ENCODE measurements around the gene MTIF3.

The MTIF3 gene

DNA sequence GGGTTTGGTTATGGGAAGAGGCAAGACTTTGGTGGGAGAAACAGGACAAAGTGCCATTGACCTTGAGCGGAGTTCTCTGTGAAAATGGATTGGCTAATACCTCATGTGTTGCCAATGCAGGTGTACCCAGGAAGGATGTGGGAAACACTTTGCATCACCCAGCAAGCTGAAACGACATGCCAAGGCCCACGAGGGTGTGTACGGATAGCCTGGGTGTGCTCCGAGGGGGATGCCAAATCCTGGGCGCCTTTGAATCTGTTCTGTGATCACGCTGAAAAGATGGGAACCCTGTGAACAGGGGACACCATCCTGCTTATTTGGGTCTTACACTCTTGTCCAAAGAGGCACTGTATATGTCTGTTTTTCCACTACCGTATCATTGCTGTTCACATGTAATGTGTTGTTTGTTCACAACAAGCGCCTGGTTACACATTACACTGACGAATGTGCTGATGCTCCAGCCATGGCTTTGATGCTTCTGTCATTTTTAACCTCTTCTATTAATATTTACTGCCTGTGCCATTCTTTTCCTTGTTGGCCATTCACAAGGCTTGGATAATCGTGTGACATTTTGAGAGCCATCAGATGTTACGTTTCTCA lies 17.7 kb downstream of the MTIF3 start:
- Histone ChIP-seq H3K36me3 (peaks cover 71% of the 10 kb centered on the region), H3K4me3 (ENCODE audit: low read depth, low read length) (no peak overlapping the region)
- no peak for TF ChIP-seq CTCF (IDR thresholded peaks at IDR 0.05; ENCODE audit: low read depth, low read length)

GRCh38 chr13:27432180-27432579 lies 18.2 kb downstream of the MTIF3 start:
- TF ChIP-seq CTCF (IDR thresholded peaks at IDR 0.05; ENCODE audit: low read depth, low read length) = no peak
- H3K36me3 ChIP-seq = peaks cover 76% of the 10 kb centered on the region
- no peaks in the 10 kb centered on the region for H3K9me3 ChIP-seq
- no peak overlapping the region for H3K4me3 ChIP-seq (ENCODE audit: low read depth, low read length)
- H3K4me1 ChIP-seq = no peaks in the 10 kb centered on the region; the same call in 1 of the 2 replicates
- no peaks in the 10 kb centered on the region for H3K27me3 ChIP-seq
- DNase-seq = no peak

More for the DNA sequence above, 17.7 kb downstream of the MTIF3 start:
- DNase-seq = no peak
- H3K9me3 ChIP-seq = no peaks in the 10 kb centered on the region
- no peaks in the 10 kb centered on the region for H3K27me3 ChIP-seq
- no peaks in the 10 kb centered on the region; the same call in 1 of the 2 replicates for H3K4me1 ChIP-seq

DNA sequence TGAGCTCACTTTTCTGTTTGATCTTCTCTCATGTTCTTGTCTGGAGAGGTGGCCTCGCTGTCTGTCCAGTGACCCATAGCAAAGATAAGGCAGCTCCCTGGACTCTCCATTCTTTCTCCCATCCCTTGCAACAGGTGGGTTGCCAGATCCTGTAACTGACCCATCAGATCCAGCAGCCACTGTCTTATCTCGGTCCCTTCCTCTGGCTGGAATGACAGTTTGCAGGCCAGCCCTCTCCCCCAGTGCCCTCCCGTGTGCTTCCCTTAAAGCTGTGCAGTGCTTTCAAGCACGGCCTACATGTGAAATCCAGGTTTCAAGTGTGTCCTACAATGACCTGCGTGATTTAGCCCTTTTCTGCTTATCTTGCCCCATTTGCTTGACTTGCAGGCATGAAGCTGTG lies 22.2 kb downstream of the MTIF3 start:
- Histone ChIP-seq H3K9me3 (peaks cover 7% of the 10 kb centered on the region; the same call in 1 of the 2 replicates), H3K4me3 (ENCODE audit: low read depth, low read length) (no peak overlapping the region), H3K27me3 (no peaks in the 10 kb centered on the region), H3K36me3 (peaks cover 52% of the 10 kb centered on the region), H3K4me1 (peaks cover 8% of the 10 kb centered on the region; the same call in 1 of the 2 replicates)
- no peak for DNase-seq
- TF ChIP-seq CTCF (IDR thresholded peaks at IDR 0.05; ENCODE audit: low read depth, low read length) = no peak

DNA sequence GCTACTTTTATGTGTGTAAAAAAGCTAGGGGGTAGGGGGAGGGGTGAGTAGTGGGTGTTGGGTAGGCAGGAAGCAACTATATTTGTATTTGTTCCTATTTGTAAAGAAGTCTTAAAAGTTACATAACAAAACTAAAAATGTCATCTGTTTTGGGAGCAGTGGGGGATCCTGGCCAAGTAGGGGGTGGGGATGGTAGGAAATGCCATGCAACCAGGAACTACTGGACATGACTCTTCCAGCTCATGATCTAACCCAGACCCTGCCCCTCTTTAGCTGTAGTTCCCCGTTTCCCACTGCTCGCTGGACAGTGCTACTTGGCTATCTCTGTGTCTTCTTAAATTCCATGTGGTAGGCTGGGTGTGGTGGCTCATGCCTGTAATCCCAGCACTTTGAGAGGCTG lies 22.7 kb downstream of the MTIF3 start:
- Histone ChIP-seq H3K9me3 (peaks cover 7% of the 10 kb centered on the region; the same call in 1 of the 2 replicates), H3K36me3 (peaks cover 49% of the 10 kb centered on the region), H3K4me3 (ENCODE audit: low read depth, low read length) (no peak overlapping the region), H3K4me1 (peaks cover 8% of the 10 kb centered on the region; the same call in 1 of the 2 replicates), H3K27me3 (no peaks in the 10 kb centered on the region)
- DNase-seq = no peak
- TF ChIP-seq CTCF (IDR thresholded peaks at IDR 0.05; ENCODE audit: low read depth, low read length) = no peak

DNA sequence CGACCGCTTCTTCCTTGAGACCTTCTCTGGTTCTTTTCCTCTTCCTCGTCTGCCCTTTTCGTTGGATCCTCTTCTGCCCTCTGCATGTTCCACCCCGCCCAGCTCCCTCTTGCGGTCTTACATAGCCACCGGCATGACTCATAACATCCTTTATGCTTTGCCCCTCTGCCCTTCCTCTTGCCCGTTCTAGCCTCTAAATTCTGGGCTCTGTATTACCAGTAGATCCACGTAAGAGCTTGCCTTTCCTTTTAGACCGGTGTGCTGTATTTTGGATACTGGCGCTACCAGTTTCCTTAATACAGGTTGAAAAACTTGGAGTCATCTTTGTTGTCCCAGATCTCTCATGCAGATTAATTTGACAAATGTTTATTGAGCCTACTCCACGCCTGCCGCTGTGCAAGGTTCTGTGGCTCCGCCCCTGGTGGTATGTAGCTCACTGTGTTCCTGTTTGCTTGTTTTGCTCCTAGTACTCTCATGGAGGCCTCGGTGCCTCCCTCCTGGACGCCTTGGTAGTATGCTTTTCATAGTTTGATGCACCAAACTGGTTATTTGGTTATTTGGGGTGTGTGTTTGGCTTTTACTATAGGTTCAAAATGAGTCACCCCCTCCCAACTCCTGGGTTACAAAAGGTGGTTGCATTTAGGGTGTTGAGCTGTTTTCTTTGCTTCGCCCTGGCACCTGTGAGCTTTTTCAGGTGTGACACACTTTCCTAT lies 24.3 kb downstream of the MTIF3 start:
- H3K9me3 ChIP-seq = peaks cover 7% of the 10 kb centered on the region; the same call in 1 of the 2 replicates
- peaks cover 39% of the 10 kb centered on the region for H3K36me3 ChIP-seq
- no peaks in the 10 kb centered on the region for H3K27me3 ChIP-seq
- peak; percentile 58 for DNase-seq
- H3K4me3 ChIP-seq (ENCODE audit: low read depth, low read length) = peak overlapping the region; percentile 75
- H3K4me1 ChIP-seq = peaks cover 8% of the 10 kb centered on the region; the same call in 1 of the 2 replicates
- TF ChIP-seq CTCF (IDR thresholded peaks at IDR 0.05; ENCODE audit: low read depth, low read length) = peak; percentile 51
